Measurements from ENCODE around the gene SAFB.
"Not testable (repeated sequence)": the region's sequence is repeated elsewhere in the genome, so short reads cannot be mapped to it uniquely, and the experiment has no call there.

Gene SAFB

GRCh38 chr19:5684694-5685430 lies 62.0 kb downstream of the SAFB start:
- no peak for DNase-seq (ENCODE audit: low read depth, low spot score)

- DNase-seq (ENCODE audit: low read depth, low spot score) = no peak
Measured at GRCh38 chr19:5686326-5686646, 63.4 kb downstream of the SAFB start.

GRCh38 chr19:5686647-5687359 lies 63.9 kb downstream of the SAFB start:
- peak; percentile 65 for DNase-seq (ENCODE audit: low read depth, low spot score)

- DNase-seq (ENCODE audit: low read depth, low spot score) = no peak
Measured at GRCh38 chr19:5687360-5688198, 64.7 kb downstream of the SAFB start.

GRCh38 chr19:5688262-5688881 lies 65.5 kb downstream of the SAFB start:
- DNase-seq (ENCODE audit: low read depth, low spot score) = not testable (repeated sequence)

GRCh38 chr19:5690125-5690954 lies 67.5 kb downstream of the SAFB start, which contains the start of gene RPL36:
TSS of gene RPL36 (plus strand) at chr19:5690295. CDS start at chr19:5690508, 213 bp downstream.
- peak; percentile 97 for DNase-seq (ENCODE audit: low read depth, low spot score)

- DNase-seq (ENCODE audit: low read depth, low spot score) = no peak
Measured at GRCh38 chr19:5690955-5691821, 68.3 kb downstream of the SAFB start.

- no peak for DNase-seq (ENCODE audit: low read depth, low spot score)
Measured at GRCh38 chr19:5691822-5692722, 69.2 kb downstream of the SAFB start.

- DNase-seq (ENCODE audit: low read depth, low spot score) = no peak
Measured at GRCh38 chr19:5692723-5693194, 69.9 kb downstream of the SAFB start.

GRCh38 chr19:5693195-5694166 lies 70.6 kb downstream of the SAFB start:
- no peak for DNase-seq (ENCODE audit: low read depth, low spot score)

- no peak for DNase-seq (ENCODE audit: low read depth, low spot score)
Measured at GRCh38 chr19:5694167-5694955, 71.5 kb downstream of the SAFB start.

GRCh38 chr19:5694956-5695648 lies 72.2 kb downstream of the SAFB start:
- no peak for DNase-seq (ENCODE audit: low read depth, low spot score)

- DNase-seq (ENCODE audit: low read depth, low spot score) = no peak
Measured at GRCh38 chr19:5695649-5696195, 72.8 kb downstream of the SAFB start.

- DNase-seq (ENCODE audit: low read depth, low spot score) = no peak
Measured at GRCh38 chr19:5696196-5697021, 73.5 kb downstream of the SAFB start.
